HG03060 (cell line): ENCODE data around the gene DEF6.
A peak's percentile ranks its signal among the peaks of the same experiment; 100 is the strongest.
"Not testable (repeated sequence)": the region's sequence is repeated elsewhere in the genome, so short reads cannot be mapped to it uniquely, and the experiment has no call there.

Experiments
- ATAC-seq: cut with Tn5 transposase; IDR thresholded peaks from one replicate; pipeline ENCODE4 v1.9.1; 2021; ENCODE audit warnings: low read depth, moderate number of reproducible peaks; ENCODE audit not compliant: unreplicated experiment

The DEF6 gene

DNA sequence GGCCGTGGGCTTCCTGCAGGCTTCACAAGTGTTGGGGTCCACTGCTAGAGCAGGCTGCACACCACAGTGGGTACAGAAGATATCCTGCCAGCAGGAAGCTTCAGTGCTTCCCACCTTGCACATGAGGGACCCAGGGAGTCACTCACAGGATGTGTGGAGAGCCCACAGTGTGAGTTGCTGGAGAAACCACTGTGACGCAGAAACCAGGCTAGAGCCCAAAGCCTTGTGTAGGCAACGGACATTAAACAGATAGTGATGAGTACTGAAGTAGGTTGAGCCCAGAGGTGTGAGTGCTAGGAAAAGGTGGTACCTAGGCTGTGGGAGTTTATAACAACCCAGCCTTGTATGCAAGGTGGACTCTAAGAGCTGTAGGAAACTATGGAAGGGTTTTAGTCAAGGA is 18.9 kb upstream of the DEF6 start:
- ATAC-seq, result no peak

DNA sequence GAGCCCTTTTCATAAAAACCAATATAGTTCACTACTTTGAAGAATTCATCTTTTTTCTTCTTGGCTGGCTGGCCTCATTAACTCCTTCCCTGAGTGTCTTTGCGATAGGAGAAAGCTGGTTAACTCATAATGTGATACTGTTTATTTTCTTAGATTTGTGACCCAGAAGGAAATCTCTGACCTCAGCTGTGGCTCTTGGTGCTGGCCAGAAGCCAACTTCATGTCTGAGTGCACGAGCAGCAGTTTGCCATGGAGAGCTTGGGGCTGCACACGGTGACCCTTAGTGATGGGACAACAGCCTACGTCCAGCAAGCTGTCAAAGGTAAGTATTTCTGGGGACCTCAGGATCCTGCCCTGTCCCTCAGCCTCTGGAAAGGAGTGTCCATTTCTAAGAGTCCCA is 16.7 kb upstream of the DEF6 start:
- ATAC-seq, result no peak

DNA sequence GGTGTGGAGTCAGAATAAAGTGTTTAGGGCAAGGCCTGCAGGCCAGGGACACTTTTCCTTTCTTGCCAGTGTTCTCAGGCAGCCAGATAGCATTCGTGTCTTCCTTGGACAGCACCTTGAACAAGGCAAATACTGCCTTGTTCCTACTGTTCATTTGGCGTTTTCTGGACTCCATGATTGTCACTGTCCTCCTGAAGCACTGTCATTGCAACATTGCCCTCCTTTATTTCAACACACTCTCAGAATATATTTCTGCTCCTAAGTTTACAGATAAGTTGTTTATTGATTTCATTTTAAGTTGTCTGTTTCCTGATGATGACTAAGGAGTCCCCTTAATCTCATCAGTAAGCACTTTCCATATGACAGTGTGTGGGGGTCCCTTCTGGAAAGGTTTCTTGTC is 15.1 kb upstream of the DEF6 start:
- ATAC-seq, result no peak

DNA sequence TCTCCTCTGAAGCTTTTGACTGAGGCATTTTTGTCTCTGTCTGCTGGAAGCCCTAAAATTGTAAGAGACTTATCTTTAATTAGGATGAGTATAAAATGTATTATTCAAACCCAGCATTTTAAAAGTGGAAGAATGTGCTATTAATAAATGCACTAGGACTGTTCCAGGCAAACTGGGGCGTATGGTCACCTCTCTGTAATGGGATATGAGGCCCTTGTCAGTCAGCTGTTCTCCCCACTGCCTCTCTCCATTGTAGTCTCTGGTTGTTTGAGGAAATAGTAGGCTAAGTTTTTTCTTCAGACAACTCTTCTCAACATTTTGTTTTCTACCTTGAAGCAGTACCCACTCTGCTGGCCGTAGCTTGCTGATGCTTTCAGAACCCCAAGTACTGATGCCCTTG is 14.3 kb upstream of the DEF6 start:
- ATAC-seq, result no peak

DNA sequence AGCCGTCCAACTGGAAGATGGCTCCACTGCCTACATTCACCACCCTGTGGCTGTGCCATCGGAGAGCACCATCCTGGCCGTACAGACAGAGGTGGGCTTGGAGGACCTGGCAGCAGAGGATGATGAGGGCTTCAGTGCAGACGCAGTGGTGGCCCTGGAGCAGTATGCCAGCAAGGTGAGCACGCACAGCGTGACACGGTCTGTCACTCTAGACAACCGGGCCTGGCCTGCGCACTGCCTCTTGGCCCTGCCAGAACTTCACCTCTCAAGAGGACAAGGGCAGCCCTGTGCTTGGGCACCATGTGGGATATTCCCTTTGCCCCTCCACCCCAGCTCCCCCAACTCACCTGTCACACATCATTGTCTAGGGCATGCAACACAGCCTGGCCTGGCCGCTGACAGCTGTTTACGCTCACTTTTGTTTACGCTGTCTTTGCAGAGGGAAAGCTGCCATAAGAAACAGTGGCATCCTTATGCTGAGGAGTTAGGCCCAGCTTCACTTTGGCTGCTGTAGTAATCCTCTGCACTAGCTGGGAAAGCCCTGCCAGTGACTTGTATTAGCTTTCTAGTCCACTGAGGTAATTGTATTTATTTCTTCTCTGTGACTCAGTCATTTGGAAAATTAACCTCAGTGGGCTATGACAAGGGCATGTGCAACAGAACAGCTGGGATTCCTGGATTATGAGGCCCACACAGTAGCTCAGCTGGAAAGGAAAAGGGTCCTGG is 9.8 kb upstream of the DEF6 start:
- no peak for ATAC-seq

DNA sequence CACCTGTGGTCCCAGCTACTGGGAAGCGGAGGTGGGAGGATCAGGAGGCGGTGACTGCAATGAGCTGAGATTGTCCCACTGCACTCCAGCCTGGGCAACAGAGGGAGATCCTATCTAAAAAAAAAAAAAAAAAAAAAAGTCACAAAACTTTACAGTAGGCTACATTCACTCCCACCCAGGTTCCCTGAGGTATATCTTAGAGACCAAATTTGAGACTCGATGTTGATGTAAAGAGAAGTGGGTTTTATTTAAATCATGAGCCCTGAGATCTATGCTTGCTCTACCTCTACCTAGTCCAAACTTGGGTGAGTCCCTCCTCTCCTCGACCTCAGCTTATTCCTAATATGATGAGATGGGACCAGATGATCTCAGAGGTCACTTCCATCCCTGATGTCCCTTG is 8.8 kb upstream of the DEF6 start:
- ATAC-seq, result no peak

DNA sequence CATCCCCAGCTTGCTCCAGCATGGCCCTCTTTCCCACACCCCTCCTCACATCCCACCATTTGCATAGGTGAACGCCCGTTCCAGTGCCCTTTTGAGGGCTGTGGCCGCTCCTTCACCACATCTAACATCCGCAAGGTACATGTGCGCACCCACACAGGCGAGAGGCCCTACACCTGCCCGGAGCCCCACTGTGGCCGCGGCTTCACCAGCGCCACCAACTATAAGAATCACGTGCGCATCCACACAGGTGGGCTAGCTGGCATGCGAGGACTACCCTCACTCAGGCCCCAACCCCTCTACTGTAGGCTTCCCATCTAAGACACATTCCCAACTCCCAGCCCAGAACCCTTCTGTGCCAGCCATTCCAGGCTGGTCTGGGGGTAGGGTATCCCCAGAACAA is 6.1 kb upstream of the DEF6 start:
- ATAC-seq, result no peak

DNA sequence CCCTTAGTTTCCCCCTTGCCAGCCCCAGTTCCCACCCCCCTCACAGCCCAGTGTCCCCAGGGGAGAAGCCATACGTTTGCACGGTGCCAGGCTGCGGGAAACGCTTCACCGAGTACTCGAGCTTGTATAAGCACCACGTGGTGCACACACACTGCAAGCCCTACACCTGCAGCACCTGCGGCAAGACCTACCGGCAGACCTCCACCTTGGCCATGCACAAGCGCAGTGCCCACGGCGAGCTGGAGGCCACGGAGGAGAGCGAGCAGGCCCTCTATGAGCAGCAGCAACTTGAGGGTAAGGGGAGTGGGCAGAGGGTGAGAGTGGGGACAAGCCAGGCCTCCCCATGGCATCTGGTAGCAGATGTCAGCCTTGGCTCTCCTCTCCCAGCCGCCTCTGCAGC is 5.1 kb upstream of the DEF6 start:
- ATAC-seq, result no peak

DNA sequence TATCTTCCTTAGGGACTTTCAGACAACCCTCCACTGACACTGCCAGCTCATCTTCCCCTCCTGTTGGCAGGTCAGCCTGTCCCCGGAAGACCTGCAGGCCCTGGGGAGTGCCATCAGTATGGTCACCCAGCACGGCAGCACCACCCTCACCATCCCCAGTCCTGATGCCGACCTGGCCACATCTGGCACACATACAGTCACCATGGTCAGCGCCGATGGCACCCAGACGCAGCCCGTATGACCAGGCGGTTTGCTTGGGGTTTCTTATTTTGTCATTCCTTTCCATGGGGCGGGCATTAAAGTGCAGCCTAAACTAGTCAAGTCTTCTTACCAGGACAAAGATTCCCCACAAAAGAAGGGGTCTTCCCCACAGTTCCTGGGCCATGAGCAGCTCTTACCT is 3.9 kb upstream of the DEF6 start:
- ATAC-seq, result no peak

DNA sequence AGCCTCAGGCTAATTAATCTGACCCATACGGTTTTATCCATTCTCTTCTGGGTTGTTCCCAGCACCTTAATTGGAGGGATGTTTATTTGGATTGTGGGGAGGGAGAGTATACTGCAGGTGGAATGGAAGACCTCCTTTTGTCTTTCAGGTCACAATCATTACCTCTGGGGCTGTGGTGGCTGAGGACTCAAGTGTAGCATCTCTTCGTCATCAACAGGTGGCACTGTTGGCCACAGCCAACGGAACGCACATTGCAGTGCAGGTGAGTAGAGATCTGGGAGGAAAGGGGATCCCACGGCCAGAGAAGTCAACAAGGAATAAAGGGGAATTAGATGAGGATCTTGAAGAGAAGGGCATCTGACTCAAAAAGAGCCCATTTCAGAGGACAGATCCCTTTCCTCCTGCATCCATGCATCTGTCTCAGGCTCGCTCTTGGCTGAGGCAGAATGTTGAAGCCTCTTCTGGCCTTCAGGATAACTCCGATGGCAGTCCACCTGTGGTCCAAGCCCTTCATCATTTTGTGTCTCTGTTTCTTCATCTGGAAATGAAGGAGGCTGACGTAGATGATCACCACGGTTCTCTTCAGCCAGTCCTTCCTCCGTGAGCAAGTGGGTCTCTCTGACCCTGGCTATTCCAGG is 3.2 kb upstream of the DEF6 start:
- no peak for ATAC-seq

DNA sequence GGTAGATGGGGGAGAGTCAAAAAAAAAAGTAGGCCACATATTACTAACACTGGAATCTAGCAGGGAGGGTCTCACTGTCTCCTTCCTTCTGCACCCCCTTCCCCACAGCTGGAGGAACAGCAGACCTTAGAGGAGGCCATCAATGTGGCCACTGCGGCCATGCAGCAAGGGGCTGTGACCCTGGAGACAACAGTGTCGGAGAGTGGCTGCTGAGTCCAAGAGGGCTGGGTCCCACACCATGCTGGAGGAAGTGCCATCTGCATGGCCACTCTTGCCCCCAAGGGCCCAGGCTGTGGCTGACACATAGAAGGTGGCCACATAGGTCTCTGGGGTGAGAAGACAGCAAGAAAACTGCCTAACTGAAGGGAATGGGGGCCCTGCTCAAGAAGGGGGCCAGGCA is 2.6 kb upstream of the DEF6 start:
- ATAC-seq, result no peak

DNA sequence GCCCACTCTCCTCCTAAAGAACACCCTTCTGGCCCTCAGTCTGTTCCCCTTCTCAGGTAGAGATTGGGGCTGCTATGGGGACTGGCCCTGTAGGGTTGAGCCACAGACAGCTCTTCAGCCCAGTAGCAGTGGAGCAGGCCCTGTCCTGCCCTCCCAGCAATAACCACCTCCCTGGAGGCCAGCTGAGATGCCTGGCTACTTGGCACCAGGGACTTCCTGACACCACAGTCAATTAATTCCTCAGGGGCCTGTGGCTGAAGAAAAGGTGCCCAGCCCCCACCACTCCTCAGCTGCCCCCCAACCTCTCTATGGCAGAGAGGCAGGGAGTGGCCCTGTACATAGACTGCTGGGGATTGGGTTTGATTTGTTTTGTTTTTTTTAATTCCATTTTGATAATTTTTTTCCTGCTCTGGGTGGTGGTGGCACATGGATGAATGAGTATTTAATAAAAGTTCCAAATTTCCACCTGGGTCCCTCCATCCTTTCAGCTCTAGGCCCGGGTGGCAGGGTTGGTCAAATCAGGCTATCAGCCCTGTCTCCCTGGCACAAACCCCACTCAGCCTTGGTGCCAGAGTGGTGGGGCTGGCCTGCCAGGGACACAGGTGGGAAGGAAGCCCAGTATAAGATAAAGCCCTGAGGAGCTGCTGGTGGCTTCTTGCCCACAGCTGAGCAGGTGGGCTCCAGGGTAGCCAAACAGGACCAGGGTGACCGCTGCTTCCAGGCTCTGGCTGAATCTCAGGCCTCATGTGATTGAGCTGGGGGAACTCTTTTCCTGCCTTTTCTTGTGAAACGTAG is 1.9 kb upstream of the DEF6 start:
- ATAC-seq, result no peak

DNA sequence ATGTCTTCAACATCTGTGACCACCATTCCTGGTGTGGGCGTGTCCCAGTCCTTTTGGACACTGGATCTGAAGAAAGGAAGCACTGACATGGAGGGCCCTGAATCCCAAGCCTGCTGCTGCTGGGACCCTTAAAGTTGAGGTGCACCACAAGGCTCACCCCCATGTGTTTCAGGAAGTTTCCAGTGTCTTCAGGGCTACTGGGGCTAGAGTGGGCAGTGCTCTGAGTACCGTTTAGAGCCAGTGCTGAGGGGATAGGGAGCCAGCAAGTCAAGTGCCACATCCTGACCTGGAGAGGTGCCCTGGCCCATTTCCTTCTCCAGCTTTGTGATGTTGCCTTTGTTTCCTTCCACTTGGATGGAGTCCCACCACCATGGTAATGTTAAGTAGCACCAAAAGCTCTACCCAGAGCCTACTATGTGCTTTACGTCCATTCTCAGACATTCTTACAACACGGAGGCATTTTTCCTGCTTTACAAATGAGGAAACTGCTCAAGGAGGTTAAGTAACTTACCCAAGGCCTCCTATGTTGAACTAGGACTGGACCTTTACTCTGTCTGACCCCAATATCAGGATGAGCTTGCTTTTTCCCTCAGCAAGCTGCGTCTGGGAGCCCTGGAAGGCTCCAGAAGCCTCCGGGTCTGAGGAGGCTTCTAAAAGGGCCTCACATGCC is 552 bp upstream of the DEF6 start:
- no peak for ATAC-seq

DNA sequence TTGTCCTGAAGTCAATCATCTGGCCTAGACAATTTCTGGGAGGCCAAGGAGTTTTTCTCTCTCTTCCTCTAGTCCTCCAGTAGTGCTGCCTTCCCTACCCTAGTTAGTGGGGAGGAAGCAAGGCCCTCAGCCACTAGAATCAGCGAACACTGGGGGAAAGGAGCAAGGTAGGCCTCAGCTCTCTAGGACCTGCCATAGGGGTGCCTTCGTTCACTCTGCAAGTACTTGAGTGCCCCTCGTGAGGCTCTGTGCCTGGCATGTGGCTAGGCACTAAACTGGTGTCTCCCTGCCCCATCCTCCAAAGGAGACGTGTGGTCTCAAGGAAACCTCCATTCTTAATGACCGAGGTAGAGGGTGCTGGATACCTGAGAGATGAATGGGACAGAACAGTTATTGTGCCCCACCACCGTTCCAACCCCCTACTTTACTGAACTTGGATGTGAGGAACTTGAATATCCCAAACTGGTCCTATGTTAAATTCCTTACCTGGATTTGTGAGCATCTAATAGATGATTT is 1.1 kb downstream of the DEF6 start:
- ATAC-seq, result no peak

DNA sequence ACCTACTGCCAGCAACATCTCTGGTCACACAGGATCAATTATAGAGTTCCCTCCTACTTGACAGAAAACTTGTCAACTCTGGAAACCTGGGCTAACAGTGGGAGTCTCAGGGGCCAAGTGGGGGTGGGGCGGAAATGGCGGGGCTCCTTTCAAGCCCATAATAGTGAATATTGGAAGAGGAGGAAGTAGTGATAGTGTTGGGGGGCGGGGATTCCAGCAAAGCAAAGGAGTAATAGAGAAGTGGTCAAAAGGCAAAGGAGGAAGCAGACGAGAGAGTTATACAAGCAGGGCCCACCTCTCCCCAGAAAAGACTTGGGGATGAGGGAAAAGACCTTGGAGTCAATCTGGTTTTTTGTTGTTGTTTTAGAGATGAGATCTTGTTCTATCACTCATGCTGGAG is 2.1 kb downstream of the DEF6 start:
- ATAC-seq, result no peak

DNA sequence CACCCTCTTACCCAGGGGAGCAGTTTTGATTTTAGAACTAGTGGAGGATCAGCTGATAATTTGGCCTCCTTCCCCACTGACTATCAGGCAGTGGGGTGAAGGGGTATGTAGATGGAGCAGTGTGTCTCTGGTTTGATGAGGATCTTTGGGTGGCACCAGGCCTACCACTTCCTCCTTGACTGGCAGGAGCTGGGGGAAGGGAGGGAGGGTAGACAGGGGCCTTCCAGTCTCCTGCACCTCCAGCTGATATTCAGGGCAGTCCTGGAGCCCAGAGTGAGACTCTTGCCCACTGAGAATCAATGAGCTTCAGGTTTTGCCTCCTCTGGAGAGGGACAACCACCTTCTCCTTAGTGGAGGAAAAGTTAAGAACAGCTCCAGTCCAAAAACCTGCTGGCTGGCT is 3.2 kb downstream of the DEF6 start:
- ATAC-seq, result no peak

DNA sequence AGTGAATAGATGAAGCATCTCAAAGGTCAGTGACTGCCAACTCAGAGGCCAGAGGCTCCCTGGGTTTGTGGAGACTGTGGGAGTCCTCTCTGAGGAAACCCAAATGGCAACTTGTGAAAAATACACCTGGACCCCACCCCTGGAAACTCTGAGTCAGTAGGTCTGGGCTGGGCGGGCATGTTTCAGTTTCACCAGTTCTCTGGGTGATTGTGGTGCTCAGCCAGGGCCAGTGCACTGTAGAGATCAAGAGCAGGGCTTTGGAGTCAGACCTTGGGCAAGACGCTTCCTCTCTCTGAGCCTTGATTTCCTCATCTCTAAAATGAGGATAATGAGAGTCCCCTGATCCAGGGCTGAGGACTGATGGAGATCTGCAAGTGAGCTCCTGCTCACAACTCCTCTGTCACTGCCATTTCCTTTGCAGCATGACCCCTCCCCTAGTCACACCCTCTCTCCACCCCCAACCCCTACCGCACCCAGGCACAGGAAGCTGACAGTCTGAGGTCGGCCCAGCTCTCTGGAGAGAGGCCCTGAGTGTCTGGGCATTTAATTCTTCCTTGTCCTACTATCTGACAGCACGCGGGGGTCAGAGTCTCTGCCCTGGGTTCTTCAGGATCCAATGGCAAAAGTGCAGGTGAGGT is 5.1 kb downstream of the DEF6 start:
- peak; percentile 42 for ATAC-seq

DNA sequence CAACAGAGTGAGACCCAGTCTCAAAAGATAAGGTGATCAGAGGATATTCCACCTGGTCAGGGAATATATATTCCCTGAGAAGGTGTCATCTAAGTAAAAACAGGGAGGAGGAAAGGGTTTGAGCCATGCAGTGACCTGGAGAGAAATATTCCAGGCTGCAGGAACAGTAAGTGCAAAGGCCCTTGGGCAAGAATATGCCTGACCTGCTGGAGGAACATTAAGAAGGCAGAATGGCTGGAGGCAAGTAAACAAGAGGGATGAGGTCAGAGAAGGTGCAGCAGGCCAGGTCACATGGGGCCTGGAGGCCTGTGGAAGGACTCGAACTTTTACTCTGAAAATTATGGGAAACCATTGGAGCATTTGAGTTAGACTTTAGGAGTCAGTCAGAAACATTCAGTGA is 6.7 kb downstream of the DEF6 start:
- ATAC-seq, result no peak

DNA sequence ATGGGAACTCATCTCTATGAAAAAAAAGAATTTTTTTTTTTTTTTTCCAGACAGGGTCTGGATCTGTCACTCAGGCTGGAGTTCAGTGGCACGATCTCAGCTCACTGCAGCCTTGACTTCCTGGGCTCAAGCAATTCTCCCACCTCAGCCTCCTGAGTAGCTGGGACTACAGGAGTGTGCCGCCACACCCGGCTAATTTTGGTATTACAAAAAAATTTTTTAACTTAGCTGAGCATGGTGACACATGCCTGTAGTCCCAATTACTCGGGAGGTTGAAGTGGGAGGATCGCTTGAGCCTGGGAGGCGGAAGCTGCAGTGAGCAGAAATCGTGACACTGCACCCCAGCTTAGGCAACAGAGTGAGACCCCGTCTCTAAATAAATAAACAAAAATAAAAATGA is 7.5 kb downstream of the DEF6 start:
- no peak for ATAC-seq

DNA sequence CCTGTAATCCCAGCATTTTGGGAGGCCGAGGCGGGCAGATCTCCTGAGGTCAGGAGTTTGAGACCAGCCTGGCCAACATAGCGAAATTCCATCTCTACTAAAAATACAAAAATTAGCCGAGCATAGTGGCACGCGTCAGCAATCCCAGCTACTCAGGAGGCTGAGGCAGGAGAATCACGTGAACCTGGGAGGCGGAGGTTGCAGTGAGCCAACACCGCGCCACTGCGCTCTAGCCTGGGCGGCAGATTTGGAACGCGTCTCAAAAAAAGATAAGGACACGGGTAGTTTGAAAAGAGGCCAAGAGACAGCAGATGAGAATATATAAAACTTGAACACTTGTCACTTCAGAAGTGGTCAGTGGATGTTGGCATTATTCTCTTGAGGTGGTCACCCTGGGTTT is 9.5 kb downstream of the DEF6 start:
- ATAC-seq, result not testable (repeated sequence)

DNA sequence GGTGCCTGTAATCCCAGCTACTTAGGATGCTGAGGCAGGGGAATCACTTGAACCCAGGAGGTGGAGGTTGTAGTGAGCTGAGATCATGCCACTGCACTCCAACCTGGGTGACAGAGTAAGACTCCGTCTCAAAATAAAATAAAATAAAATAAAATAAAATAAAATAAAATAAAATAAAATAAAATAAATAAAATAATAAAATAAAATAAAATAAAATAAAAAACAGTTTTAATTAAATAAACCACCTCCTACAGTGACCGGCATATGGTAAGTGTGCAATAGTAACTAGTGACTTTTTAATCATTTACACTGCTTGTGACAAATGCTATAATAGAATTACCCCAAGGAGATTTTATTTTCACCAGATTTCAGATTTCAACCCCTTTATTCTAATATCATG is 10.9 kb downstream of the DEF6 start:
- ATAC-seq, result not testable (repeated sequence)
